Left hindlimb (tissue), 1 donor: ENCODE results near the gene TRIM46.

Experiments
- DNase-seq: peaks from one replicate; pipeline ENCODE4 v3.0.0-alpha.2; 2018

The TRIM46 gene

GRCh38 chr1:155174324-155175280 is 953 bp downstream of the TRIM46 start:
- DNase-seq, result peak; percentile 46

- DNase-seq, result peak; percentile 32
Observed at GRCh38 chr1:155175281-155175926, 1.8 kb downstream of the TRIM46 start.

GRCh38 chr1:155175927-155176371 is 2.3 kb downstream of the TRIM46 start:
- peak; percentile 46 for DNase-seq

- peak; percentile 84 for DNase-seq
Observed at GRCh38 chr1:155176544-155177071, 3.0 kb downstream of the TRIM46 start.

- peak; percentile 47 for DNase-seq
Observed at GRCh38 chr1:155177192-155177917, 3.7 kb downstream of the TRIM46 start.

- DNase-seq, result peak; percentile 34
Observed at GRCh38 chr1:155177918-155178281, 4.3 kb downstream of the TRIM46 start.

GRCh38 chr1:155178441-155179111 is 4.9 kb downstream of the TRIM46 start:
- peak; percentile 36 for DNase-seq

- DNase-seq, result no peak
Observed at GRCh38 chr1:155179112-155180031, 5.7 kb downstream of the TRIM46 start.

GRCh38 chr1:155181371-155182051 is 7.9 kb downstream of the TRIM46 start:
- DNase-seq, result no peak

GRCh38 chr1:155182052-155182550 is 8.5 kb downstream of the TRIM46 start:
- no peak for DNase-seq

GRCh38 chr1:155183775-155184221 is 10.1 kb downstream of the TRIM46 start:
- DNase-seq, result no peak

GRCh38 chr1:155184351-155184811 is 10.7 kb downstream of the TRIM46 start:
- peak; percentile 35 for DNase-seq

GRCh38 chr1:155184835-155185782 is 11.5 kb downstream of the TRIM46 start:
- peak; percentile 47 for DNase-seq

- DNase-seq, result peak; percentile 16
Observed at GRCh38 chr1:155185783-155186066, 12.1 kb downstream of the TRIM46 start.

- DNase-seq, result peak; percentile 28
Observed at GRCh38 chr1:155186067-155186793, 12.6 kb downstream of the TRIM46 start.

GRCh38 chr1:155186794-155187455 is 13.3 kb downstream of the TRIM46 start:
- no peak for DNase-seq

GRCh38 chr1:155187456-155187891 is 13.8 kb downstream of the TRIM46 start:
- peak; percentile 21 for DNase-seq

GRCh38 chr1:155188268-155188667 is 14.6 kb downstream of the TRIM46 start:
- peak; percentile 23 for DNase-seq
